Karpas-422 (cell line): ENCODE data around the gene ACTRT3. TPM values are rescaled to one million over a fixed set of nuclear protein-coding genes. Genes with fewer than 3 reads are reported as not detected.

ENCODE experiments used
- DNase-seq: peaks from one replicate; pipeline ENCODE4 v3.0.0-alpha.2; 2015
- H2AFZ ChIP-seq: fragments of 200-600 bp; sonication (generic); 2 replicates; pipeline ENCODE4 v1.6.1; 2014; ENCODE audit warnings: antibody characterized with exemption, low read length, mixed read lengths
- H3K27ac ChIP-seq: fragments of 200-600 bp; sonication (generic); 2 replicates; pipeline ENCODE4 v1.5.1; 2014; ENCODE audit warnings: mild to moderate bottlenecking, low read length, moderate library complexity
- H3K27me3 ChIP-seq: fragments of 200-600 bp; sonication (generic); 2 replicates; pipeline ENCODE4 v1.6.1; 2014; ENCODE audit warnings: low read length, mixed read lengths
- H3K36me3 ChIP-seq: fragments of 200-600 bp; sonication (generic); 2 replicates; pipeline ENCODE4 v1.6.1; 2014; ENCODE audit warnings: low read length, mixed read lengths; ENCODE audit not compliant: insufficient read depth
- H3K4me1 ChIP-seq: fragments of 200-600 bp; sonication (generic); 2 replicates; pipeline ENCODE4 v1.6.1; 2014; ENCODE audit warnings: mild to moderate bottlenecking, low read length, mixed read lengths
- H3K4me2 ChIP-seq: fragments of 200-600 bp; sonication (generic); 2 replicates; pipeline ENCODE4 v1.6.1; 2014; ENCODE audit warnings: low read length, low read depth, mild to moderate bottlenecking; ENCODE audit not compliant: poor library complexity, severe bottlenecking
- H3K4me3 ChIP-seq: fragments of 200-600 bp; sonication (generic); 2 replicates; pipeline ENCODE4 v1.5.1; 2014; ENCODE audit warnings: mild to moderate bottlenecking, antibody characterized with exemption, low read length, mixed read lengths
- H3K79me2 ChIP-seq: fragments of 200-600 bp; sonication (generic); 2 replicates; pipeline ENCODE4 v1.6.1; 2014; ENCODE audit warnings: mild to moderate bottlenecking, low read length, mixed read lengths
- H3K9ac ChIP-seq: fragments of 200-600 bp; sonication (generic); 2 replicates; pipeline ENCODE4 v1.6.0; 2014; ENCODE audit warnings: low read length
- H3K9me2 ChIP-seq: fragments of 200-600 bp; sonication (generic), shearing (Covaris generic); replicated peaks from 2 replicates; pipeline ENCODE4 v1.6.0; 2014; ENCODE audit warnings: mild to moderate bottlenecking, low read length, moderate library complexity; ENCODE audit not compliant: insufficient read depth
- H3K9me3 ChIP-seq: fragments of 300-700, 200-600 bp; sonication (generic); 2 replicates; pipeline ENCODE4 v1.6.1; 2014; ENCODE audit warnings: low read length, mixed read lengths
- H4K20me1 ChIP-seq: fragments of 200-600 bp; sonication (generic); 2 replicates; pipeline ENCODE4 v1.6.1; 2014; ENCODE audit warnings: mild to moderate bottlenecking, antibody characterized with exemption, low read length, low read depth; ENCODE audit not compliant: insufficient read depth
- total RNA-seq: library from RNA; depleted of rRNA; stranded (reverse); fragments of >200 nt; shearing (Covaris generic); gene quantifications from 2 replicates; pipeline ENCODE4 v1.2.3, GENCODE V29; 2014; ENCODE audit warnings: low replicate concordance

The ACTRT3 gene
- total RNA-seq, 1 experiment from 2014 or later: 4.2 TPM

- Histone ChIP-seq H3K4me1 (peaks cover 19% of the 10 kb centered on the region), H3K27ac (peak overlapping the region; percentile 88), H2AFZ (no peak overlapping the region), H3K4me2 (peak overlapping the region; percentile 99), H3K9me2 (no peaks in the 10 kb centered on the region), H3K4me3 (peak overlapping the region; percentile 87), H3K36me3 (no peaks in the 10 kb centered on the region), H3K27me3 (no peaks in the 10 kb centered on the region), H3K79me2 (no peaks in the 10 kb centered on the region), H3K9ac (peak overlapping the region; percentile 99), H4K20me1 (no peaks in the 10 kb centered on the region), H3K9me3 (no peaks in the 10 kb centered on the region)
- peak; percentile 88 for DNase-seq
These were observed 5.0 kb downstream of the ACTRT3 start for GRCh38 chr3:169764312-169764881.

DNA sequence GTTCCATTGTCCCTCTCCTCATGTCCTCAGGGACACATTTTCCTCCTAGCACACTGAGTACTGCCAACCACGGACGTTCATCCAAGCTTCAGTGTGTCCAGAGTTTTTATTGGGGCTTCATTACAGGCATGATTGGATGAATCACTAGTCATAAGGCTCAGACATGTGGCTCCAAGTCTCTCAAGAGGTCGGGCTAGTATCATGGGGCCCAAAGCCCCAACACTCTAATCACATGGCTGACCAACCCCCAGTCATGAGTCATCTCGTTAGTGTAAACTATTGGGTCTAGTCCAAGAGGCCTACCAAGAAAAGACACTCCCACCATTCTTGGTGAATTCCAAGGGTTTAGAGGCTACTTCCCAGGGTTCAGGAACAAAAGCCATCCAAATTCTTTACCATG is 8.9 kb downstream of the ACTRT3 start:
- Histone ChIP-seq H3K79me2 (no peaks in the 10 kb centered on the region), H3K4me1 (peaks cover 16% of the 10 kb centered on the region), H3K9ac (no peak overlapping the region), H4K20me1 (no peaks in the 10 kb centered on the region), H3K4me2 (no peak overlapping the region), H3K4me3 (no peak overlapping the region), H3K9me2 (no peaks in the 10 kb centered on the region), H3K9me3 (no peaks in the 10 kb centered on the region), H2AFZ (no peak overlapping the region), H3K27me3 (no peaks in the 10 kb centered on the region), H3K27ac (no peak overlapping the region), H3K36me3 (no peaks in the 10 kb centered on the region)
- no peak for DNase-seq

- Histone ChIP-seq H2AFZ (no peak overlapping the region), H3K4me2 (no peak overlapping the region)
These were observed 10.1 kb downstream of the ACTRT3 start for GRCh38 chr3:169759256-169759655.

DNA sequence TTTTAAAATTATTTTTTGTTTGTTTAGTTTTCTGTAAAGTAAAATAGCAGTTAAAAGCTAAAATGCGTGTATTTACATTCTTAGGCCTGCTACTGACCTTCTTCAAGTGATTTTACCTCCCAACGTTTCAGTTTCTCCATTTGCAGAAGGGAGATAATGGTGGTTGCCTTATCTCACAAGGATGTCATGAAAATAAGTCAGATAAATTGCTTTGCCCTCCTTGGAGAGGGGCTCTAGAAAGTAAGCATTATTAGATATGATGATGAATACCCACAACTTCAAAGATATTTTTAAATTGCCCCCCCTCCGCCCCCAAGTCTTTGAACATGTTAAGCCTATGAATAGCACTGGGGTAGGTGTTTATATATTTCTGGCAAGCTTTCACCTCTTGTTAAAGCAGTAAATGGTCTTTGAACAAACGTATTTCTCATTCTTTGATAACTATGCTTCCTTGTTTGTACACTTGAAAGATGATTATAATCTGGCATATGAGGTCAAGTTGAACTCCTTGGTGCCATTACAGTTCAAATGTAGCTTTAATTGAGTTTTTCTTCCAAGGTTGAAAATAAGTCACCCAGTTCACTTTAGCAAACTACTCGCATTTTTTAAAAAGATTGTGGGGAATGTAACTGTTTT is 10.9 kb downstream of the ACTRT3 start:
- no peaks in the 10 kb centered on the region for H3K36me3 ChIP-seq
- no peaks in the 10 kb centered on the region for H3K27me3 ChIP-seq
- H3K9me2 ChIP-seq: no peaks in the 10 kb centered on the region
- DNase-seq: peak; percentile 33
- peaks cover 4% of the 10 kb centered on the region; the same call in 1 of the 2 replicates for H3K4me1 ChIP-seq
- H3K79me2 ChIP-seq: no peaks in the 10 kb centered on the region
- H3K27ac ChIP-seq: no peak overlapping the region
- H3K4me2 ChIP-seq: no peak overlapping the region
- no peak overlapping the region for H2AFZ ChIP-seq
- no peak overlapping the region for H3K4me3 ChIP-seq
- no peaks in the 10 kb centered on the region for H4K20me1 ChIP-seq
- H3K9ac ChIP-seq: no peak overlapping the region
- no peaks in the 10 kb centered on the region for H3K9me3 ChIP-seq

More at GRCh38 chr3:169759256-169759655, 10.1 kb downstream of the ACTRT3 start:
- Histone ChIP-seq H3K27ac (no peak overlapping the region), H3K79me2 (no peaks in the 10 kb centered on the region), H3K27me3 (no peaks in the 10 kb centered on the region), H4K20me1 (no peaks in the 10 kb centered on the region), H3K9me3 (no peaks in the 10 kb centered on the region), H3K36me3 (no peaks in the 10 kb centered on the region), H3K9me2 (no peaks in the 10 kb centered on the region), H3K4me3 (no peak overlapping the region), H3K9ac (no peak overlapping the region), H3K4me1 (peaks cover 11% of the 10 kb centered on the region)
- no peak for DNase-seq

DNA sequence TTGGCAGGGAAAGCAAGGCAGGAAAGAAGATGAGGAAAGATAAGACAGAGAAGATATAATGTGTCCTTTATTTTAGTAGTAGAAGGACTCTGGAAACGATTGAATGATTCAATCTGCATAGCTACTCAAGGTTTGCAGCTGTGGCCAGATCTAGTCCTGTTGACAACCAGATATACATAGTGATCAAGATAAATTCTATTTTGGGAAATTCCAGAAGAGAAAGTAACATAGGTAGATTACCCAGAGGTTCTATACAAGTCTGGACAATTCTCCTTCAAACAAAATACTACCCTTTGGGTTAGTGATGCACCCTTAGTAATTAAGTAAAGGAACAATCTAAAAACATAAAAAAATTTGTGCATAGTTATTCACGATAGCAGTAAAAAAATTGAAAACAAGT is 13.9 kb downstream of the ACTRT3 start:
- Histone ChIP-seq H3K4me2 (no peak overlapping the region), H3K4me3 (no peak overlapping the region), H3K27me3 (no peaks in the 10 kb centered on the region), H3K9me3 (no peaks in the 10 kb centered on the region), H3K4me1 (peaks cover 7% of the 10 kb centered on the region; the same call in 1 of the 2 replicates), H4K20me1 (no peaks in the 10 kb centered on the region), H3K9ac (no peak overlapping the region), H3K27ac (no peak overlapping the region), H2AFZ (no peak overlapping the region), H3K9me2 (no peaks in the 10 kb centered on the region), H3K79me2 (no peaks in the 10 kb centered on the region), H3K36me3 (no peaks in the 10 kb centered on the region)
- DNase-seq: peak; percentile 24

- Histone ChIP-seq H3K27ac (no peak overlapping the region), H3K79me2 (no peaks in the 10 kb centered on the region), H4K20me1 (no peaks in the 10 kb centered on the region), H3K9ac (no peak overlapping the region), H3K27me3 (no peaks in the 10 kb centered on the region), H3K4me2 (no peak overlapping the region), H3K36me3 (no peaks in the 10 kb centered on the region), H2AFZ (no peak overlapping the region), H3K4me3 (no peak overlapping the region), H3K9me3 (no peaks in the 10 kb centered on the region), H3K4me1 (peaks cover 7% of the 10 kb centered on the region; the same call in 1 of the 2 replicates), H3K9me2 (no peaks in the 10 kb centered on the region)
- peak; percentile 32 for DNase-seq
These were observed 14.7 kb downstream of the ACTRT3 start for GRCh38 chr3:169754711-169755110.

GRCh38 chr3:169751875-169752274 is 17.5 kb downstream of the ACTRT3 start:
- Histone ChIP-seq H3K9ac (no peak overlapping the region), H2AFZ (no peak overlapping the region), H3K27me3 (no peaks in the 10 kb centered on the region), H3K4me1 (peaks cover 3% of the 10 kb centered on the region; the same call in 1 of the 2 replicates), H3K36me3 (no peaks in the 10 kb centered on the region), H3K4me3 (no peak overlapping the region), H3K27ac (no peak overlapping the region), H3K4me2 (no peak overlapping the region), H3K9me2 (no peaks in the 10 kb centered on the region), H4K20me1 (no peaks in the 10 kb centered on the region), H3K9me3 (no peaks in the 10 kb centered on the region), H3K79me2 (no peaks in the 10 kb centered on the region)
- peak; percentile 7 for DNase-seq

GRCh38 chr3:169750665-169751064 is 18.7 kb downstream of the ACTRT3 start:
- Histone ChIP-seq H3K9ac (no peak overlapping the region), H2AFZ (no peak overlapping the region), H3K4me2 (no peak overlapping the region), H3K4me3 (no peak overlapping the region), H3K27ac (no peak overlapping the region), H3K36me3 (no peaks in the 10 kb centered on the region), H4K20me1 (no peaks in the 10 kb centered on the region), H3K4me1 (peaks cover 3% of the 10 kb centered on the region; the same call in 1 of the 2 replicates), H3K27me3 (no peaks in the 10 kb centered on the region), H3K79me2 (no peaks in the 10 kb centered on the region), H3K9me2 (no peaks in the 10 kb centered on the region), H3K9me3 (no peaks in the 10 kb centered on the region)
- DNase-seq: peak; percentile 38
